Hematopoietic multipotent progenitor cell treated with erythropoietin and hydrocortisone succinate and interleukin-3 and kit ligand, for 8 days (in vitro differentiated cells): Measurements from ENCODE around the gene CCDC7.
"Not testable (repeated sequence)": the region's sequence is repeated elsewhere in the genome, so short reads cannot be mapped to it uniquely, and the experiment has no call there.

Experiments used
- DNase-seq: peaks from one replicate; pipeline ENCODE4 v3.0.0-alpha.2; 2015

Gene CCDC7

GRCh38 chr10:32738958-32739357 lies 293.0 kb downstream of the CCDC7 start:
- no peak for DNase-seq

- DNase-seq, result no peak
These were observed 298.4 kb downstream of the CCDC7 start for GRCh38 chr10:32744321-32744720.

- no peak for DNase-seq
These were observed 300.9 kb downstream of the CCDC7 start for GRCh38 chr10:32746869-32747268.

- DNase-seq, result no peak
These were observed 305.6 kb downstream of the CCDC7 start for GRCh38 chr10:32751582-32751981.

GRCh38 chr10:32754900-32755299 lies 309.0 kb downstream of the CCDC7 start:
- DNase-seq, result not testable (repeated sequence)

- no peak for DNase-seq
These were observed 325.3 kb downstream of the CCDC7 start for GRCh38 chr10:32771217-32771616.

GRCh38 chr10:32773105-32773504 lies 327.2 kb downstream of the CCDC7 start:
- DNase-seq, result no peak

- DNase-seq, result no peak
These were observed 341.0 kb downstream of the CCDC7 start for GRCh38 chr10:32786968-32787367.

- no peak for DNase-seq
These were observed 341.8 kb downstream of the CCDC7 start for GRCh38 chr10:32787690-32788284.

GRCh38 chr10:32788359-32788758 lies 342.4 kb downstream of the CCDC7 start:
- no peak for DNase-seq

GRCh38 chr10:32790483-32790882 lies 344.5 kb downstream of the CCDC7 start:
- DNase-seq, result no peak

GRCh38 chr10:32793033-32793432 lies 347.1 kb downstream of the CCDC7 start:
- no peak for DNase-seq

GRCh38 chr10:32795598-32796183 lies 349.8 kb downstream of the CCDC7 start:
- peak; percentile 55 for DNase-seq

- peak; percentile 40 for DNase-seq
These were observed 351.5 kb downstream of the CCDC7 start for GRCh38 chr10:32797393-32797792.

- DNase-seq, result no peak
These were observed 401.0 kb downstream of the CCDC7 start for GRCh38 chr10:32846974-32847373.

GRCh38 chr10:32851301-32851700 lies 405.4 kb downstream of the CCDC7 start:
- no peak for DNase-seq

- no peak for DNase-seq
These were observed 408.5 kb downstream of the CCDC7 start for GRCh38 chr10:32854435-32854834.

- DNase-seq, result no peak
These were observed 419.2 kb downstream of the CCDC7 start for GRCh38 chr10:32865170-32865569.

- DNase-seq, result no peak
These were observed 432.0 kb downstream of the CCDC7 start for GRCh38 chr10:32877915-32878314.

- DNase-seq, result no peak
These were observed 432.7 kb downstream of the CCDC7 start for GRCh38 chr10:32878646-32879045.

- no peak for DNase-seq
These were observed 436.1 kb downstream of the CCDC7 start for GRCh38 chr10:32882076-32882475.

GRCh38 chr10:32887481-32887880 lies 441.5 kb downstream of the CCDC7 start:
- no peak for DNase-seq

- DNase-seq, result no peak
These were observed 442.4 kb downstream of the CCDC7 start for GRCh38 chr10:32888161-32888927.

GRCh38 chr10:32889631-32890212 lies 443.8 kb downstream of the CCDC7 start:
- peak; percentile 21 for DNase-seq
